ENCODE data around the gene GNAQ. TPM values are rescaled to one million over a fixed set of nuclear protein-coding genes. Genes with fewer than 3 reads are reported as not detected.

Gene GNAQ
- total RNA-seq, 6 experiments from 2014 or later: 41.6 to 45.8 (median 44.3) TPM

- H3K9me3 Mint-ChIP-seq: no peaks in the 10 kb centered on the region
- no peaks in the 10 kb centered on the region for H3K36me3 Mint-ChIP-seq (ENCODE audit: low read depth)
- H3K4me1 Mint-ChIP-seq (ENCODE audit: low read depth): peaks cover 2% of the 10 kb centered on the region
- TF ChIP-seq, protein P1, sequence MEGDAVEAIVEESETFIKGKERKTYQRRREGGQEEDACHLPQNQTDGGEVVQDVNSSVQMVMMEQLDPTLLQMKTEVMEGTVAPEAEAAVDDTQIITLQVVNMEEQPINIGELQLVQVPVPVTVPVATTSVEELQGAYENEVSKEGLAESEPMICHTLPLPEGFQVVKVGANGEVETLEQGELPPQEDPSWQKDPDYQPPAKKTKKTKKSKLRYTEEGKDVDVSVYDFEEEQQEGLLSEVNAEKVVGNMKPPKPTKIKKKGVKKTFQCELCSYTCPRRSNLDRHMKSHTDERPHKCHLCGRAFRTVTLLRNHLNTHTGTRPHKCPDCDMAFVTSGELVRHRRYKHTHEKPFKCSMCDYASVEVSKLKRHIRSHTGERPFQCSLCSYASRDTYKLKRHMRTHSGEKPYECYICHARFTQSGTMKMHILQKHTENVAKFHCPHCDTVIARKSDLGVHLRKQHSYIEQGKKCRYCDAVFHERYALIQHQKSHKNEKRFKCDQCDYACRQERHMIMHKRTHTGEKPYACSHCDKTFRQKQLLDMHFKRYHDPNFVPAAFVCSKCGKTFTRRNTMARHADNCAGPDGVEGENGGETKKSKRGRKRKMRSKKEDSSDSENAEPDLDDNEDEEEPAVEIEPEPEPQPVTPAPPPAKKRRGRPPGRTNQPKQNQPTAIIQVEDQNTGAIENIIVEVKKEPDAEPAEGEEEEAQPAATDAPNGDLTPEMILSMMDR (IDR thresholded peaks at IDR 0.05): no peak
- H3K27ac Mint-ChIP-seq: no peak overlapping the region
- no peak overlapping the region for H3K4me3 Mint-ChIP-seq
- no peak for DNase-seq
- H3K27me3 Mint-ChIP-seq (ENCODE audit: insufficient read depth): no peaks in the 10 kb centered on the region
Observed at GRCh38 chr9:77832639-77833038, 199.0 kb downstream of the GNAQ start.

GRCh38 chr9:77831781-77832180, 199.8 kb downstream of the GNAQ start:
- Mint-ChIP-seq H3K4me1 (ENCODE audit: low read depth) (peaks cover 10% of the 10 kb centered on the region), H3K4me3 (no peak overlapping the region), H3K27ac (no peak overlapping the region), H3K9me3 (no peaks in the 10 kb centered on the region), H3K36me3 (ENCODE audit: low read depth) (no peaks in the 10 kb centered on the region), H3K27me3 (ENCODE audit: insufficient read depth) (no peaks in the 10 kb centered on the region)
- TF ChIP-seq, protein P1 (IDR thresholded peaks at IDR 0.05): no peak
- no peak for DNase-seq

GRCh38 chr9:77830618-77831285, 200.9 kb downstream of the GNAQ start:
- no peaks in the 10 kb centered on the region for H3K9me3 Mint-ChIP-seq
- no peaks in the 10 kb centered on the region for H3K27me3 Mint-ChIP-seq (ENCODE audit: insufficient read depth)
- H3K4me3 Mint-ChIP-seq: no peak overlapping the region
- TF ChIP-seq, protein P1 (IDR thresholded peaks at IDR 0.05): no peak
- no peak for DNase-seq
- peaks cover 17% of the 10 kb centered on the region for H3K4me1 Mint-ChIP-seq (ENCODE audit: low read depth)
- H3K36me3 Mint-ChIP-seq (ENCODE audit: low read depth): no peaks in the 10 kb centered on the region
- no peak overlapping the region for H3K27ac Mint-ChIP-seq

- Mint-ChIP-seq H3K27me3 (ENCODE audit: insufficient read depth) (no peaks in the 10 kb centered on the region), H3K4me1 (ENCODE audit: low read depth) (peaks cover 17% of the 10 kb centered on the region), H3K36me3 (ENCODE audit: low read depth) (no peaks in the 10 kb centered on the region), H3K9me3 (no peaks in the 10 kb centered on the region), H3K4me3 (no peak overlapping the region), H3K27ac (no peak overlapping the region)
- TF ChIP-seq, protein P1 (IDR thresholded peaks at IDR 0.05): no peak
- no peak for DNase-seq
Observed at GRCh38 chr9:77829420-77829819, 202.2 kb downstream of the GNAQ start.

DNA sequence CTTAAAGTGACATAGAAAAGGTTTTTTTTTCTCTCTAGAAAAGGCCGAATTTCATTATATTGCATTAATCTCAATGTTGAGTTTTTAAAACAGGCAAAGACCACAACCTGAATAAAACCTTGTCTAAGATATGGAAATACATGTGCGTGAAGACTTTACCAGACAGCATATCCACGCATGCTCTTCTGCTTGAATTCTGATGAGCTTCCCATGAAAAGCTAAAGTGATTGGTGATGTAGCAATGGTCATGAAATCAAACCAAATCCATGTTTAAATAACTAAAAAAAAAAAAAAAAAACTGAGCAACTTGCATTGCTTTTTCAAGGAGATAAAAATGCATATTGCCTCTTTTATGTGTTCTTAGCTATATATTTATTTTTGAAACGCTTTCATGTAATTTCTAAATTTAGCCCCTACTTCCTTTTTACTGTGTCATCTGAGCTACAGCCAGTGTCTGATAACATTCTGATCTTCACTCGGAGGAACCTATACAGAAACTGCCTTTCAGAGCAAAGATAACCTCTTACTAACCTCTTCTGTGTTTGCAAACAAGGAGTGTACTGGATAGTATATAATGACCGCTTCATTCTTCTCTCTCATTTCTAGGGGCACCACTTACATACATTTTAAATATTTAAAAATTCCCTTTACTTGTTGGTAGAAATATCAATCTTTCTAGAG, 204.4 kb downstream of the GNAQ start:
- Mint-ChIP-seq H3K4me3 (peak overlapping the region; percentile 41; the same call in 1 of the 2 replicates), H3K27me3 (ENCODE audit: insufficient read depth) (no peaks in the 10 kb centered on the region), H3K9me3 (no peaks in the 10 kb centered on the region), H3K4me1 (ENCODE audit: low read depth) (peaks cover 29% of the 10 kb centered on the region), H3K36me3 (ENCODE audit: low read depth) (no peaks in the 10 kb centered on the region), H3K27ac (peak overlapping the region; percentile 50)
- DNase-seq: no peak
- TF ChIP-seq, protein P1 (IDR thresholded peaks at IDR 0.05): no peak

All from HFFc6 (cell line).